HepG2 (cell line): Measurements from ENCODE around the gene CA11. TPM values are rescaled to one million over a fixed set of nuclear protein-coding genes. Genes with fewer than 3 reads are reported as not detected.

ENCODE experiments used
- ATAC-seq: fragments of 200-7000 bp; cut with Tn5 transposase; 3 replicates; pipeline ENCODE4 v1.9.1; 2020; ENCODE audit warnings: mild to moderate bottlenecking, moderate library complexity
- BruUV-seq: library from RNA; stranded (reverse); fragments of 400-500 nt; replicated peaks from 2 replicates; lab custom pipeline; 2021; lab: Mats Ljungman, UMichigan
- CTCF ChIA-PET: fragments of 300-600 bp; formaldehyde crosslinking; extraction: SDS; loops from one replicate; lab custom pipeline; 2021; ENCODE audit warnings: low total read pairs, inconsistent platforms, low intra/inter-chr PET ratio; lab: Yijun Ruan, JAX
- POLR2A ChIA-PET: fragments of 350-600 bp; sonication (Branson Sonifier 250); formaldehyde crosslinking; loops from one replicate; lab custom pipeline; 2020; ENCODE audit warnings: antibody characterized with exemption, inconsistent platforms; lab: Yijun Ruan, JAX
- DNase-seq: peaks from one replicate; pipeline ENCODE4 v3.0.0-alpha.2; 2015; ENCODE audit warnings: low spot score
- FAIRE-seq: peaks from 3 replicates; lab custom pipeline; 2011; peaks lifted over from hg19 to GRCh38; lab: Jason Lieb, UNC
- H2AFZ ChIP-seq: one replicate; pipeline ENCODE4 v1.6.1; 2011; ENCODE audit warnings: low read length, inconsistent platforms
- H3K27ac ChIP-seq: fragments of 300-600 bp; 3 replicates; pipeline ENCODE4 v1.8.0; 2011; ENCODE audit warnings: mixed run types, mild to moderate bottlenecking, mixed read lengths, low read length, inconsistent platforms; ENCODE audit not compliant: insufficient read depth; ENCODE audit errors: extremely low read length
- H3K27me3 ChIP-seq, 2 experiments: fragments of 200-600 bp in 1 of 2; 2 replicates in 1 of 2; 3 replicates in 1 of 2; pipeline versions ENCODE4 v1.6.0 to v1.8.0; 2011; ENCODE audit warnings: low read length in 2 of 2, mild to moderate bottlenecking in 2 of 2, moderate library complexity in 2 of 2, inconsistent platforms in 1 of 2; ENCODE audit not compliant: insufficient read depth in 2 of 2, control insufficient read depth in 1 of 2
- H3K36me3 ChIP-seq, 2 experiments: fragments of 200-600 bp in 1 of 2; replicated peaks in 1 of 2; 2 replicates in 1 of 2; 3 replicates in 1 of 2; pipeline versions ENCODE4 v1.5.1 to v1.8.0; 2011; ENCODE audit warnings: low read length in 2 of 2, inconsistent platforms in 1 of 2; ENCODE audit not compliant: insufficient read depth in 2 of 2, control insufficient read depth in 1 of 2
- H3K4me1 ChIP-seq: 2 replicates; pipeline ENCODE4 v1.5.1; 2012; ENCODE audit warnings: low read length, inconsistent platforms; ENCODE audit not compliant: insufficient read depth
- H3K4me2 ChIP-seq: 2 replicates; pipeline ENCODE4 v1.6.0; 2011; ENCODE audit warnings: low read depth, low read length, inconsistent platforms
- H3K4me3 ChIP-seq, 3 experiments: fragments of 200-600 bp in 1 of 3; sonication (generic), shearing (Covaris generic) in 1 of 3; replicated peaks in 1 of 3; 2 replicates each; pipeline ENCODE4 v1.5.1; 2011 to 2016; ENCODE audit warnings: low read length in 3 of 3, inconsistent platforms in 2 of 3, low read depth in 2 of 3, mild to moderate bottlenecking in 2 of 3, control low read depth in 1 of 3, mixed read lengths in 1 of 3; ENCODE audit not compliant: insufficient read depth in 1 of 3
- H3K79me2 ChIP-seq: one replicate; pipeline ENCODE4 v1.6.1; 2011; ENCODE audit warnings: low read length, inconsistent platforms; ENCODE audit not compliant: insufficient read depth
- H3K9ac ChIP-seq: 2 replicates; pipeline ENCODE4 v1.6.0; 2011; ENCODE audit warnings: mild to moderate bottlenecking, low read depth, low read length, inconsistent platforms; ENCODE audit not compliant: insufficient read depth
- H3K9me3 ChIP-seq: 2 replicates; pipeline ENCODE4 v1.5.1; 2012; ENCODE audit warnings: mild to moderate bottlenecking, low read length
- H4K20me1 ChIP-seq: 2 replicates; pipeline ENCODE4 v1.6.0; 2011; ENCODE audit warnings: inconsistent platforms, mild to moderate bottlenecking, low read length, moderate library complexity; ENCODE audit not compliant: insufficient read depth
- GABPA ChIP-seq, 2 experiments: IDR thresholded peaks; 2 replicates each; pipeline ENCODE4 v1.6.1; 2011 to 2016; ENCODE audit warnings: low read depth in 2 of 2, low read length in 1 of 2, missing biosample characterization in 1 of 2, missing genetic modification characterization in 1 of 2
- NFRKB ChIP-seq: fragments of 450-650 bp; IDR thresholded peaks from 2 replicates; pipeline ENCODE4 v1.6.1; 2017
- PCBP1 ChIP-seq: fragments of 200-400 bp; formaldehyde crosslinking; IDR thresholded peaks from 2 replicates; pipeline ENCODE4 v1.6.1; 2017; ENCODE audit warnings: mild to moderate bottlenecking, low read depth, low read length, borderline replicate concordance
- RERE ChIP-seq: IDR thresholded peaks from 2 replicates; pipeline ENCODE4 v1.6.1; 2016; ENCODE audit warnings: low read depth, missing genetic modification reagents, missing compliant biosample characterization
- ZNF446 ChIP-seq: sonication (generic); formaldehyde crosslinking; IDR thresholded peaks from 2 replicates; pipeline ENCODE4 v1.5.0; 2020; ENCODE audit warnings: mild to moderate bottlenecking, missing genetic modification reagents
- ZNF678 ChIP-seq: sonication (generic); formaldehyde crosslinking; IDR thresholded peaks from 2 replicates; pipeline ENCODE4 v1.4.0; 2020; ENCODE audit warnings: mild to moderate bottlenecking, missing genetic modification reagents
- WGBS: methylation state at CpG from one replicate; pipeline ENCODE4 v1.1.6; 2017; ENCODE audit warnings: low lambda C conversion rate; 5-methylcytosine and 5-hydroxymethylcytosine counted together
- in situ Hi-C: cut with HindIII; loops from 2 replicates; pipeline ENCODE4 v1.10.0; 2017; ENCODE audit warnings: low pct_unique_long_range_greater_than_20kb; ENCODE audit not compliant: extremely low pct_ligation_motif_present
- intact Hi-C: fragments of 100-400 bp; cut with micrococcal nuclease; formaldehyde crosslinking; loops from one replicate; pipeline ENCODE4 v1.10.0; 2022; ENCODE audit not compliant: unreplicated experiment
- polyA plus RNA-seq, 8 experiments: library from polyadenylated mRNA; depleted of rRNA in 3 of 8; stranded (reverse) in 7 of 8; unstranded in 1 of 8; fragments of >200 nt; fragmentation: Illumina TruSeq in 4 of 8; extraction: Trizol in 4 of 8; gene quantifications; 2 replicates each; pipeline versions ENCODE4 v1.2.1 to v1.2.3, GENCODE V29; 2011 to 2016; ENCODE audit warnings: low read depth in 4 of 8, missing spikeins in 1 of 8, mixed read lengths in 1 of 8; ENCODE audit not compliant: insufficient read depth in 1 of 8
- total RNA-seq, 5 experiments: library from RNA; depleted of rRNA; stranded (reverse); fragments of >200 nt; fragmentation: Illumina TruSeq; extraction: Trizol; gene quantifications; 2 replicates each; pipeline ENCODE4 v1.2.3, GENCODE V29; 2016; ENCODE audit warnings: low read depth in 1 of 5

Gene CA11
- total and polyA plus RNA-seq, 2 of the 13 experiments (the other 11 are each of a cell fraction or from before 2014, with no cell fraction given): 0.41 to 0.58 TPM

- Histone ChIP-seq H3K79me2 (no peaks in the 10 kb centered on the region), H3K4me1 (peaks cover 49% of the 10 kb centered on the region), H3K27me3 (0 out of 5 replicates have a peak, but pooled peaks cover 0 to 1% of the 10 kb centered on the region in 2 experiments), H3K4me2 (no peak overlapping the region), H3K9ac (no peak overlapping the region), H3K36me3 (no peaks in the 10 kb centered on the region), H2AFZ (no peak overlapping the region), H3K4me3 (no peak overlapping the region), H3K27ac (no peak overlapping the region), H3K9me3 (no peaks in the 10 kb centered on the region), H4K20me1 (no peaks in the 10 kb centered on the region)
- intact Hi-C loops: no loop called here
- no peak for ATAC-seq
- ChIA-PET CTCF (no interaction called here), POLR2A (no interaction called here)
- in situ Hi-C loops: no loop called here
- 75% methylated on average over 3 of the region's 3 CpGs for WGBS
- no peak for DNase-seq
- no TSS peak for BruUV-seq
- TF ChIP-seq ZNF446 (CRISPR knock-in tag) (no peak), RERE (CRISPR knock-in tag) (no peak), NFRKB (no peak), GABPA (IDR thresholded peaks at IDR 0.05; ENCODE audit: low read depth, low read length) (no peak), GABPA (CRISPR knock-in tag; IDR thresholded peaks at IDR 0.05; ENCODE audit: low read depth) (no peak), PCBP1 (no peak), ZNF678 (CRISPR knock-in tag) (no peak)
- no peak for FAIRE-seq
Observed at GRCh38 chr19:48687776-48688175, 41.8 kb upstream of the CA11 start.
